Progenitor cell of endocrine pancreas (in vitro differentiated cells): ENCODE data around the gene SCCPDH. TPM values are rescaled to one million over a fixed set of nuclear protein-coding genes. Genes with fewer than 3 reads are reported as not detected.
"Not testable (repeated sequence)": the region's sequence is repeated elsewhere in the genome, so short reads cannot be mapped to it uniquely, and the experiment has no call there.

Experiments used
- DNase-seq: peaks from one replicate; pipeline ENCODE4 v3.0.0; 2021; ENCODE audit warnings: low spot score; ENCODE audit not compliant: unreplicated experiment
- H3K27ac Mint-ChIP-seq: 2 replicates; pipeline ENCODE4 v1.8.0; 2021; ENCODE audit warnings: mild to moderate bottlenecking, moderate library complexity, mixed read lengths
- H3K27me3 Mint-ChIP-seq: 2 replicates; pipeline ENCODE4 v1.8.0; 2021; ENCODE audit warnings: mixed read lengths
- H3K36me3 Mint-ChIP-seq: 2 replicates; pipeline ENCODE4 v1.8.0; 2022; ENCODE audit warnings: mixed read lengths; ENCODE audit not compliant: insufficient read depth
- H3K4me1 Mint-ChIP-seq: 2 replicates; pipeline ENCODE4 v1.8.0; 2021; ENCODE audit warnings: low read depth, mixed read lengths
- H3K4me3 Mint-ChIP-seq: 2 replicates; pipeline ENCODE4 v1.8.0; 2021; ENCODE audit warnings: low read depth, mild to moderate bottlenecking, moderate library complexity, mixed read lengths
- H3K9me3 Mint-ChIP-seq: 2 replicates; pipeline ENCODE4 v1.8.0; 2021; ENCODE audit warnings: low read depth, mixed read lengths
- total RNA-seq: library from RNA; stranded (reverse); gene quantifications from 2 replicates; pipeline ENCODE4 v1.2.1, GENCODE V29; 2021
- TF ChIP-seq, protein P1 (sequence below): fragments of 200-600 bp; sonication (generic); IDR thresholded peaks from one replicate; pipeline ENCODE4 v1.5.0; 2021; ENCODE audit warnings: antibody characterized with exemption, mild to moderate bottlenecking; ENCODE audit not compliant: unreplicated experiment

The SCCPDH gene
- total RNA-seq, 1 donor from 2014 or later = 43.3 TPM

DNA sequence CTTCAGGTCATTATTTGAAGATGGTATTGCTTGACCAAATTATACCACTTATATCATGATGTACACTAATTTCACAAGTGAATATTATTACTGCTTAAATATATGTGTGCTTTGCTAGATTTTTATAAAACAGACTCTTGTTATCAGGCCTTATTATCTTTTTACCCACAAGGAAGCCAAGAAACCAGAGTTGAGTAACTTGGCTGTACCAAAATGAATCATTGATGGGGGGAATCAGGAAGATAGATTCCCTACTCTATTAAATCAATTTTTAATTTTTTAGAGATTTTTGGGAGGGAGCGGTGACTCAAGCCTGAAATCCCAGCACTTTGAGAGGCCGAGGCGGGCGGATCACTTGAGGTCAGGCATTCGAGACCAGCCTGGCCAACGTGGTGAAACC lies 16.0 kb upstream of the SCCPDH start:
- TF ChIP-seq, protein P1, sequence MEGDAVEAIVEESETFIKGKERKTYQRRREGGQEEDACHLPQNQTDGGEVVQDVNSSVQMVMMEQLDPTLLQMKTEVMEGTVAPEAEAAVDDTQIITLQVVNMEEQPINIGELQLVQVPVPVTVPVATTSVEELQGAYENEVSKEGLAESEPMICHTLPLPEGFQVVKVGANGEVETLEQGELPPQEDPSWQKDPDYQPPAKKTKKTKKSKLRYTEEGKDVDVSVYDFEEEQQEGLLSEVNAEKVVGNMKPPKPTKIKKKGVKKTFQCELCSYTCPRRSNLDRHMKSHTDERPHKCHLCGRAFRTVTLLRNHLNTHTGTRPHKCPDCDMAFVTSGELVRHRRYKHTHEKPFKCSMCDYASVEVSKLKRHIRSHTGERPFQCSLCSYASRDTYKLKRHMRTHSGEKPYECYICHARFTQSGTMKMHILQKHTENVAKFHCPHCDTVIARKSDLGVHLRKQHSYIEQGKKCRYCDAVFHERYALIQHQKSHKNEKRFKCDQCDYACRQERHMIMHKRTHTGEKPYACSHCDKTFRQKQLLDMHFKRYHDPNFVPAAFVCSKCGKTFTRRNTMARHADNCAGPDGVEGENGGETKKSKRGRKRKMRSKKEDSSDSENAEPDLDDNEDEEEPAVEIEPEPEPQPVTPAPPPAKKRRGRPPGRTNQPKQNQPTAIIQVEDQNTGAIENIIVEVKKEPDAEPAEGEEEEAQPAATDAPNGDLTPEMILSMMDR = no peak
- Mint-ChIP-seq H3K27ac (no peak overlapping the region), H3K4me1 (peaks cover 1% of the 10 kb centered on the region), H3K4me3 (no peak overlapping the region), H3K27me3 (peaks cover 3% of the 10 kb centered on the region), H3K36me3 (no peaks in the 10 kb centered on the region), H3K9me3 (peaks cover 18% of the 10 kb centered on the region)
- no peak for DNase-seq

- H3K36me3 Mint-ChIP-seq = no peaks in the 10 kb centered on the region
- peaks cover 18% of the 10 kb centered on the region for H3K9me3 Mint-ChIP-seq
- TF ChIP-seq, protein P1 = no peak
- DNase-seq = no peak
- H3K27ac Mint-ChIP-seq = no peak overlapping the region
- peaks cover 1% of the 10 kb centered on the region for H3K4me1 Mint-ChIP-seq
- peaks cover 3% of the 10 kb centered on the region for H3K27me3 Mint-ChIP-seq
- H3K4me3 Mint-ChIP-seq = no peak overlapping the region
Observed at GRCh38 chr1:246709196-246709595, 15.0 kb upstream of the SCCPDH start.

DNA sequence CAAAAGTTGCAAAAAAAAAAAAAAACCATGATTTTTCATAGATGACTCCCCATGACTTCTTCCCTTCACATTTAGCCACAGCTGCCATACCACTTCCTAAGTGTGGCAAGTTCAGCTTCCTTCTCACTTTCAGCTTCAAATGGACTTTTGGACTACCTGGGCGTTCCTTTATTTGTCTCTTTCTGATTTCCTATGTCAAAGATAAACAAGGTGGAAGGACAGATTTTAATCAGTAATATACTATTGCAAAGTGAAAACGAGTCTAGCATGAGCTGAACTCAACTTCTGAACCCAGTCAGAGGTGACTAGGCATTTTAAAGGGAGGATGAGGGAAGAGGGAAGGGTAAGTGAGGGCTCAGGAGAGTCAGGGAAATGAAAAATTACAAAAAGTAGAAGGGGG lies 14.4 kb upstream of the SCCPDH start:
- Mint-ChIP-seq H3K4me1 (peaks cover 1% of the 10 kb centered on the region), H3K27me3 (peaks cover 3% of the 10 kb centered on the region), H3K36me3 (no peaks in the 10 kb centered on the region), H3K9me3 (peaks cover 18% of the 10 kb centered on the region), H3K27ac (no peak overlapping the region), H3K4me3 (no peak overlapping the region)
- TF ChIP-seq, protein P1 = no peak
- DNase-seq = no peak

DNA sequence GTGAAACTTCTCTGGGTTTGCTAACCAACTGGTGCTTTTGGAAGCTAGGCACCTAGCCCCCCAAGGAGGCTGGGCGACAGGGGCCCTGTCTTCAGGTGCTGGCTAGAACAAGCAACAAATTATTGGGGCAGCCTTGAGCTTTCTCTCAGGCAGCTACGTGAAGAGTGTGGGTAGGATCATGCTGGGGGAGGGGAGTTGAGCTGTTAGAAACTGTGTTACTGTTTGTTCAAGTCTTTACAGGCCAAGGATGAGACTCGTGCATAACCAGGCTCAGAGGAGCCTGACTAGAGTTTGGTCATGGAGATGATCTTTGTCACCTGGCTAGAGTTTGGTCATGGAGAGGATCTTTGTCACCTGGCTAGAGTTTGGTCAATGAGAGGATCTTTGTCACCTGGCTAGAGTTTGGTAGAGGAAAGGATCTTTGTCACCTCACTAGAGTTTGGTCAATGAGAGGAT lies 12.6 kb upstream of the SCCPDH start:
- TF ChIP-seq, protein P1 = no peak
- Mint-ChIP-seq H3K4me1 (peaks cover 1% of the 10 kb centered on the region), H3K36me3 (no peaks in the 10 kb centered on the region), H3K27ac (no peak overlapping the region), H3K27me3 (peaks cover 9% of the 10 kb centered on the region), H3K4me3 (no peak overlapping the region), H3K9me3 (peaks cover 22% of the 10 kb centered on the region)
- DNase-seq = no peak

- peaks cover 22% of the 10 kb centered on the region for H3K9me3 Mint-ChIP-seq
Observed at GRCh38 chr1:246712428-246712827, 11.8 kb upstream of the SCCPDH start.

DNA sequence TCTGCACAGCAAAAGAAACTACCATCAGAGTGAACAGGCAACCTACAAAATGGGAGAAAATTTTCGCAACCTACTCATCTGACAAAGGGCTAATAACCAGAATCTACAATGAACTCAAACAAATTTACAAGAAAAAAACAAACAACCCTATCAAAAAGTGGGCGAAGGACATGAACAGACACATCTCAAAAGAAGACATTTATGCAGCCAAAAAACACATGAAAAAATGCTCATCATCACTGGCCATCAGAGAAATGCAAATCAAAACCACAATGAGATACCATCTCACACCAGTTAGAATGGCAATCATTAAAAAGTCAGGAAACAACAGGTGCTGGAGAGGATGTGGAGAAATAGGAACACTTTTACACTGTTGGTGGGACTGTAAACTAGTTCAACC lies 4.8 kb upstream of the SCCPDH start:
- not testable (repeated sequence) for H3K27me3 Mint-ChIP-seq, H3K4me1 Mint-ChIP-seq, H3K4me3 Mint-ChIP-seq, DNase-seq, H3K27ac Mint-ChIP-seq, H3K36me3 Mint-ChIP-seq
- H3K9me3 Mint-ChIP-seq = peaks cover 15% of the 10 kb centered on the region

More at GRCh38 chr1:246712428-246712827, 11.8 kb upstream of the SCCPDH start:
- H3K4me1 Mint-ChIP-seq, H3K4me3 Mint-ChIP-seq, H3K27ac Mint-ChIP-seq, H3K36me3 Mint-ChIP-seq, DNase-seq: not testable (repeated sequence)
- peaks cover 12% of the 10 kb centered on the region for H3K27me3 Mint-ChIP-seq

GRCh38 chr1:246720814-246721213 lies 3.4 kb upstream of the SCCPDH start:
- H3K27me3 Mint-ChIP-seq, DNase-seq, H3K36me3 Mint-ChIP-seq, H3K27ac Mint-ChIP-seq, H3K4me1 Mint-ChIP-seq, H3K4me3 Mint-ChIP-seq: not testable (repeated sequence)
- peaks cover 11% of the 10 kb centered on the region for H3K9me3 Mint-ChIP-seq
